ENCODE data around the gene NAALADL2.
A peak's percentile ranks its signal among the peaks of the same experiment; 100 is the strongest.
"Not testable (repeated sequence)": the region's sequence is repeated elsewhere in the genome, so short reads cannot be mapped to it uniquely, and the experiment has no call there.

NAALADL2 gene

DNA sequence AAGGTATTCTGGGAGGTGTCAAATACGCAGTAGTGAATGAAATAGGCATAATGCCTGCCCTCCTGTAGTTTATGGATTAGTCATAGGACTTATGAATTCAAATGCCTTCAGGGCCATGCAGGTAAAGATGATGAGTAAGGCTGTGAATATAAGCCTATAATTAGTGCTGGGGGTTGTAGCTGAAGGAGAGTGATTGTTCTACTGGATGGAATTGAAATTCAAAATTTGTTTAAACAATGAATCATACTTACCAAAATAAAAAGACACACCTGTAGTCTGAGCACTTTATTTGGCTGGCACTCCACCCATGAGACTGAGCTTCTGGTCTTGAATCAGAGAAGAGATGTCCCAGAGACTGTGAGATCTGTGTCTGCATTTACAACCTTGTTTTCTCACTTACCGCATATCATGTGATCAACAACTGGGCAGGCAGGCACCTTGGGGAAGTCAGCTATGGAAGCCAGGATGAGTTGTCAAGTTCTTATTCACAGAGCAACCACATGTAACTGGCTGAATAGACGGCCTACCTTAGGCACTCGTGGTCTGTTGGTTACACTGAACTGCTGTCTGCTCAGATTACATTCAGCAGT is 291.8 kb downstream of the NAALADL2 start:
- DNase-seq: peak; percentile 80

DNA sequence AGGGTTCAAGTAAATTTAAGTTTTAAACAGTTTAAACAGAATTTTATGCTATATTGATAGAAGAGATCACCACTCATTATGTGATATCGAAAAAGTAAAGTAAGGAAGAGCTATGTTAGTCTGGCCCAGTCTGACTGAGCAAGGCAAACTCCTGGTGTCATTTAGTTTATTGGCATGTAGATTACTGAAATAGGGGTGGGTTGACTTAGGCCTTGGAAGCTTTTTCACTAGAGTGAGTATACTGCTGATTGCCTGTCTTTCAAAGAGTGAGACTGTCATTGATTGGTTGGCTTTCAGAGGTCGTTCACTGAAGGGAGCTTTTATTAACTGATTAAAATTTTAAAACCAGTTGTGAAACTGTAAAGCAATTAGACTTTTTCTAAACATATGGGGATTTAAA is 294.5 kb downstream of the NAALADL2 start:
- no peak for DNase-seq

DNA sequence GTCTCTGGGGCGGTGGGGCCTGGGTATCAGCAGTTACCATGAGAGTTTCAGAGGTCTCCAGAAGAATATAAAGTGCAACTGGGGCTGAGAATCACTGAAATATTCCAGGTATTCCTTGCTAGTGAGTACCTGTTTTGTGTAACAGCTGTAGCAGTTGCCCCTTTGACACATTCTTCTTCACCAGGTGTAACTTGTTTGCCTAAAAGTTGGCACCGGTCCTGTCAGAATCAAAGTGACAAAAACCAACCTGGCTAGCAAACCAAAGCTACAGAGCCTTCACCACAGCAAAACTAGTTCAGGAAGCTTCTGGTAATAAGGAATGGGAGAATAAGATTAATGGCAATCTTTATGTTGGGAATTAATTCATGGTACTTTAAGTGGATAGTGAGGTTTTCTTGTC is 296.0 kb downstream of the NAALADL2 start:
- no peak for DNase-seq

DNA sequence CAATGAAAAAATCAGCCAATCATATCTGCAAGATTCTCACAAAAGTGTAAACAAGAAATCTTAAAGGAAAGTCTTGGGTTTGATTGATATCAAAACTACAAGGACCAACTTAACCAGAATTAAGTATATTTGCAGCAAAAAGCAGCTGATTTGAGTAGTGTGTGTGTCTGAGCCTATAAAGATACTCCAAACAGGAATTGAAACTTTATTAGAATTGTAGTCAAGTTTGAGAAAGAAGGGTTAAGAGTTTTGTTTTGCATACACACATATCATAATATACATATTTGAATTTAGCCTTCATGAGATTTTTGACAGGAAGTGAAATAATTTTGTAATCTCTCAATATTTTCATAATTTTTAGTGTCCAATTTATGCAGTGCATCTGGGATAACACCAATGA is 300.1 kb downstream of the NAALADL2 start:
- DNase-seq: no peak

DNA sequence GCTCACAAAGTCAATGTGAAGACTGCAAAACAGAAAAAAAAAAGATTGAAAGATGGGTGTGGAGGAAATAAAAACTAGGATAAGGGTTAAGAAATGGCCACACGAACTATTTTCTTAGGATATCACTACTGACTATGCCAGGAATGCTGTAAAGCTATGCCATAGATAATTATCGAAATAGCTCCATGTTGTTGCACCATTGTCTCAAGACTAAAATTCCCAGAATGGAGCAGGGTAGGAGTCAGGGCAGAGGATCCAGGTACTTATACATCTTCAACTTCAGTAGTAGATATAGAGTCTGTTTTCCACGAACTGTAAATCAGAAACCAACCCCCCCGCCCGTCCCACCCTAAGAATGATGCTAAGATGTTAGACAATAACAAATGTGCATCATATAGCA is 302.2 kb downstream of the NAALADL2 start:
- no peak for DNase-seq

DNA sequence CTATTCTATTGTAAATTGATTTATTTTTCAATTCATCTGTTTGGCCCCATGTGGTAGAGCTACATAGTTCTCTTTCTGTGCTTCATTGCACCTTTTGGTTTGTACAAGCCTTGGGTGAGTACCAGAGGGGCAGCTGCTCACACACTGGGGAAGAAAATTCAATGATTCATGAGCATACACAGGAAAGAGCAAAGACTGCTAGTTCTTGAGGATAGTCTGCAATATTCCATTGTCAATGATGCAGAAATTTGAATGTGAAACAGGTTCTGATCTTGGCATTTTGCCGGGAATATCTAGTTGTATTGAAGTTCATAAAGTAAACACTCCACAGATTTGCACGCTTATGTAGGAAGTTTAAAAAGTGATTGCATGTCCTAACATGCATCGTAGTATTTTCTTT is 304.6 kb downstream of the NAALADL2 start:
- peak; percentile 12 for DNase-seq

DNA sequence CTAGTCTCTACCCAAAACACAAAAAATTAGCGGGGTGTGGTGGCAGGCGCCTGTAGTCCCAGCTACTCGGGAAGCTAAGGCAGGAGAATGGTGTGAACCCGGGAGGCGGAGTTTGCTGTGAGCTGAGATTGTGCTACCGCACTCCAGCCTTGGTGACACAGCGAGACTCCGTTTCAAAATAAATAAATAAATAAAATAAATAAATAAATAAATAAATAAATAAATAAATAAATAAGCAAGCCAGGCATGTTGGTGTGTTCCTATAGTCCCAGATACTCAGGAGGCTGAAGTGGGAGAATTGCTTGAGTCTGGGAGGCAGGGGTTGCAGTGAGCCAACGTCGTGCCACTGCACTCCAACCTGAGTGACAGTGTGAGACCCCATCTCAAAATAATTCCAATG is 314.0 kb downstream of the NAALADL2 start:
- DNase-seq: not testable (repeated sequence)

DNA sequence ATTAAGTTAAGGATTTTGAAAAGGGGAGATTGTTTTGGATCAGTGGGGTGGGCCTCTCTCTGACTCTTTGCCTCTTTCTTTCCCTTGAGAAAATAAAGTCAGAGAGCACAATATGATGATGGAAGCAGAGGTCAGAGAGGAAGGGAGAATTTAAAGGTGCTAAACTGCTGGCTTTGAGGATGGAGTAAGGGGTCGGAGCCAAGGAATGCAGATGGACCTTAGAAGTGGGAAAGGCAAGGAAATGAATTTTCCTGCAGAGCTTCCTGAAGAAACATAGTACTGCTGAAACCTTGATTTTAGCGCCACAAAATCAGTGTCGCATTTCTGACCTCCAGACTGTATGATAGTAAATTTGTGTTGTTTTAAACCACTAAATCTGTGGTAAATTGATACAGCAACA is 317.4 kb downstream of the NAALADL2 start:
- DNase-seq: no peak

DNA sequence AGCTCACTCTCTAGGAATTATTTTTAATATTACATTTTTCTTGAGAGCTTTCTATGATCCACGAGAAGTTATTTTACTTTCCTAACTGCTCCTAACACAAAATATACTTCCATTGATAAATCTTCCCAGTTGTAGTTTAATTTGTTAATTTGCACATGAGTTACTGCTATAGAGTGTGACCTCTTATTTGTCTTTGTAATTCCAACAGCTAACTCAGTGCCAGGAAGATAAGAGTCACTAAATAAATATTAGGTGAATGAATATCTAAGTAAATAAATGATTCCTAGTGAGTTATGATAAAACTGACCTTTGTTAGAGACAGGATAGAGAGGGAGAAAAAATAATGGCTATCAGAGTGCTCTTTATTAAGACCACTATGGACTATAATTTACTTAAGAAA is 319.9 kb downstream of the NAALADL2 start:
- no peak for DNase-seq

DNA sequence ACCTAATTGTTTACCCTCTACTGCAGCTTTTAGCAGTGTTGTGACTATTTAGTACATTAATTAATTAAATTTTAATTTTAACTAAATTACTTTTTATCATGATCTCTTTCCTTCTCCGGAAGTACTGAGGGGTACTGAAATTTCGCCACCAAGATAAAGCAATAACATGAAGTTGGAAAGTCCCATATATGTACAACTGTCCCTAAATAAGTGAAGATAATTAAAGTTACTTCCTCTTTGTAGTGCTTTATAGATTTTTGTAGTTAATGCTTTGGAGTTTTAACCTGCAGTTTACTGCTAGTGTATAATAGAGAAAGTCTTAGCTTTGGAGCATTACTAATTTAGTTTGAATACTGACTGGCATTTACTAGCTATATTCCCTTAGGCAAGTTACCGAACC is 325.3 kb downstream of the NAALADL2 start:
- no peak for DNase-seq

DNA sequence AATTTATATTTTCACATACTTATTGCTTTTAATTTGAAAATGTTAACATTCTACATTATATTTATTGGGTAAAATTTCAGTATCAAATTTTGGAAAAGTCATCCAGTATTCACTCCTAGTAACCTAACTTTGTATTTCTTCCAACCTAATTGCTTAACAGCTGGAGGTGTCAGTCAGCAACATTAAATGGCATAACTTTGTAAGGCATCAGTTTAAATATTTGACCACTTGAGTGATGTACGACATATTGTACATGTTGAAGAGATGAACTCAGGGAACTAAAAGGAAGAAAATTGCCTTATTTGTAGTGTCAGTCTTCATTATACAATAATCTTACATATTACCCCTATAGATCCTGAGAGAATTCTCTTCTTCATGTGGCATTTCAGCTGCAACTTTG is 326.8 kb downstream of the NAALADL2 start:
- DNase-seq: no peak

DNA sequence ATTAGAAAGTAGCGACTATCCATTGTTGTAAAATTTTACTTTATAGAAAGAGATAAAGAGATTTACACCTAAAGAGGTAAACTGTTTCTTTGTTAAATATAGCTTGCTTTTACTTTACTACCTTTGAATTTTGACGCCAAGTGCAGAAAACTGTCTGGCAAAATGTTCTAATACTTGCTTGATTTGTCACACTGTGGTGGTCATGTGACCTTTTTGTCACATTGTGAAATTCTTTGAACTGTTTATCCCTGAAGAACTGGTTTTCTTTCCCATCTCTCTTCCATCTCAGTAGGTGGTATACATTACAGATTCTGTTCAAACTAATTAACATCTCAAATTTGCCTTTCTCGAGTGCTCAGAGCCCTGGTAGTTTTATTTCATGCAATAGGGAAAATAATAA is 327.4 kb downstream of the NAALADL2 start:
- DNase-seq: no peak

DNA sequence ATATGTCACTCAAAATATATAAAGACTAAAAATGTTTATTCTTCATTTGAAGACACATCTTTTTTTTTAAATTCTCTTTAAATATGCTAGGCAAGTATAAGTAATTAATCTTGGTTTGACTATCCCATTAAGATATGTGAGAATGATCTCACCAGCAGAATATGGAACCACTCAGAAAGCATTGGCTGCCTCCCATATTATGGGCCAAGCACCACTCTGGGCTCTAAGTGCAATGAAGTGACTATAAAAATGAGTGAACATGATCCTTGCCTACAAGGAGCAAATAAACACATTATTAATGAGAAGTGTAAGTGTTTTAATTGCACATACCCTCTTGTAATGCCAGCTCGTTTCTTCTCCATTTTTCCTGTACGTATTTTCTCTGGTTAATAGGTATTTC is 328.5 kb downstream of the NAALADL2 start:
- DNase-seq: no peak

DNA sequence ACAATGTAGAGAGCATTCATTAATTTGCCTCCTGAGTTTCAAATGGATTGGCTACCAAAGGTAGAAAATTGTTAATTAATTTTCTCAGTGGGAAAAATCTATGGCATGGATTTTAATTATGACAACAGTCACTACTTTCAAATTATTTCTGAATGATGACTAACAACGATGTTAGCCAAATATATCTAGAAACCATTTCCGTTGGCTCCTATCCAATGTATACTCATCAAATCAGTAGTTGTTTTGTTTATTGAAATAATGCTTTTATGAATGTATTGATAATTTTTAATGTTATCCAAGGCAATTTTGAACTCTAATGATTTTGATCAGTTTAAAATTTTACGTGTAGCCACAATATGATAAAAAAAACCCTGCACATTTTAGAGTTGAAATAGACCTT is 333.4 kb downstream of the NAALADL2 start:
- DNase-seq: no peak

DNA sequence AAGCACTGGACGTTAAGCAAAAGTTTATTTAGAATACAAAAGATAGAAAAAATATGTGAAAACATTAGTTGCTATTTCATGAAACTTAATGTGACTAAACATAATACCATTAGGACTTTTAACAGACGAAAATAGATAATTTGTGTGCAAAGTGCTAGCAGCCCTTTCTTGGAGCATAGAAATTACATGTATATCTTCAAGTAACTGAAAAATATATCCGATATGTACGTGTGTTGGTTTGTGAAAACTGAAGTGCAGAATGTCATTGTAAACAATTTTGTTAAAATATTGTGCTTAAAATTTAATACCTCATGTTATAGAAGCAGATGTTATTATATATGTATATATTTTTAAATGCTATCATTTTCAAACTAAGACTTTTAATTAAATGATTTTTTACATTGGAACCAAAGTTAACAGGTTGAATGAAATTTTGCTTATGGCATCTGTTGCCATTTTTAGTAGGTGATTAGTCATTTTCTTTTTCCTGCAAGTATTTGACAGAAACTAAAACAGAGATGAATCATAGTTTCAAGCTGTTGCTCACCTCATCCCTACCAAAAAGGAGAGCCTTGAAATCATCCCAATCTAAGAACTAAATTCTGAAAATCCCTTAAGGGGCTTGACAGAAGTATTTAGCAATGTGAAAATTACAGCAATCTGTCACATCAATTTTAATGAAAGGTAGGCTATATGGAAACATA is 334.8 kb downstream of the NAALADL2 start:
- no peak for DNase-seq

DNA sequence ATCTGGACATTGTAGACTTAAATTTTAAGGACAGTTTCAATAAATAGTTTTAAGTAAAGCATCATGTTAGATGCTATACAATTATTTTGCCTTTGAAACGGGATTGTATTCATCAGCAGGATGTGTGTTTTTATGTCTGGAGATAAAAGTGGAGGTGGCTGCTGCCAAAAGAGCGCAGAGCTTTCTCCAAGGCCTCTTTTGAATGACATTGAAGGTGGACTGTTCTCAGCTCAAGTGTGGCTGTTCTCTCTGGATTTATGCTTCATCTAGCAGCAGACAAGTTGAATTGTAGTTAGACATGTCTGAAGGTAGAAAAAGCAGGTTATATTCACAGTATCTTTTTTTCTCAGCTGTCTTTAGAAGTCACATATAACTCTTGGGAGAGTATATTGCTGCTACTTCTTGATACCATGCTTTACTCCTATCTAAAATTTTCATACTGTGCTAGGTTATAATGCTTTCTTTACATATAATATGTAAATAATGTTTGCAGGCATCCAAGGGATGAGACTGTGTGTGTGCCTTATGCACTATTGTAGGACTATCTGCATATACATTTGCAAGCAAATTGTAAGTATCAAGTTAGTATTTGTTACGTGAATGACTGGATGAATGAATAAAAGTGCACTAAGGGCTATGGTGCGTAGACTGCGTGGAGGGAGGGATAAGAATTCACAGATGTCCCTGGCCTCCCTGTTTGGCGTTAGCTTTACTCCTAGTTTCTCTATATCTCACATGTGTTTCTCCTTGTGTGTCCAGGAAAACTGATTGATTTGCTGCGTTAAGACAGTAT is 340.1 kb downstream of the NAALADL2 start:
- no peak for DNase-seq

DNA sequence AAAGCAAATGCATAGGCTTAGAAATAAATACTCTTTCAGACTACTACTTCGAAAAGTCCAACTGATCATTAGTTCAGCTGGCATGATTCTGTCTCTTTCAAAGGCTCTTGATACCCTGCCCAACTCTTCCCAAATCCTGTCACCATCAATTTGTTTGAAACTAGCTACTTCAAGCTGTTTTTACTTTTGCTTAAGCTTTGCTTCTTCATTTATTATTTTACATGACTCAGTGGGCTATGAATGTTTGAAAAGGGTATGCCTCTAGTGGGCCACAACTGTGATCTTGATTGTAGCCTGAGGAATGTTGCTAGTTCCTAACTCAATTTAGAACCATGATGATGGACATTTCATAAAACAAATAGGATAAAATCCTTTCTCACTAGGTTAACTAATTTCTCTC is 340.8 kb downstream of the NAALADL2 start:
- no peak for DNase-seq

DNA sequence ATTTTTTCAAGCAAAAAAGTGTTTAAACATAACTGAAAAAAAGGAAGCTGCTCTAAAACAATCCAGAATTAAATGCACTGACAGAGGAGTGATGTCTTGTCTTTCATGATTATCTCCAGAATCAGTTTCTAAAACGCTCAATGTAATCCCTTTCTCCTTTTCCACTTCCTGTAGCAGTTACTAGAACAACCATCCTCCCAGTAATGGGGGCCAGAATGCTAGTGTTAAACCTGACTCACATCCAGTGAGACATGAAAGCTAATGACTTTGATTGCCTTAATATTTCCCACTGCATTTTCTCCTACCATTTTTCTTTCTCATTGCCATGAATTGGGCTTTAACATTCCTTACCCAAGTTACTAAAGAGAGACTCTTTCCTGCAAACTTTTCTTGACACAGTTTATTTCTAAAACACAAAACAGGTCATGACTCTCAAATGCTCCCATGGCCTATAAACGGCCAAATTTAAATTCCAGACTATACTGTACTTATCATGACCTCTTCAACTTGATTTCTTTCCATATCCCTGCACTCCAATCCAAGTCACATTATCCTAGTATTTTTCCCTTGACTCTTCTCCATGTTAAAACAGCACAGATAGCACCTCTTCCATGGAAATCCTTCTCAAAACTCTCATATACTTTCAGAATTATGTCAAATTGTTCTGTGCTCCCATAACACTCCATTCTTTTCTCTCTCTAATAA is 341.4 kb downstream of the NAALADL2 start:
- DNase-seq: no peak

DNA sequence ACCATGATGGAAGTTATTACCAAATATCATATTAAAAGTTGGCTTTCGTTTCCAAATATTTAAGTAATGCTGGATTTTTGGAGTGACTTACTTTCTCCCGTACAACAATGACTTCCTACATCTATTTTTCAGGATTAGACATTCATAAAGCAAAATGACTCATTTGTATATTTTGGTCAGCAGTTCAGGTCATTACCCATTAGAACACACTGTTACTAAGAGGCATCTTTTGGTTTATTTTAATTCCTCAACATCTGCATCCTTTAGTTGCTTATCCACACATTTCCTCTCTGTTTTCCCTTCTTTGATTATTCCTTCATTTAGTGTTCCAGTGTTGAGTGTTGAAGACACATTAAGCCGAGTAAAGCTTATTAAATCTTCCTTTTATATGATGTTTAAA is 348.2 kb downstream of the NAALADL2 start:
- DNase-seq: no peak

DNA sequence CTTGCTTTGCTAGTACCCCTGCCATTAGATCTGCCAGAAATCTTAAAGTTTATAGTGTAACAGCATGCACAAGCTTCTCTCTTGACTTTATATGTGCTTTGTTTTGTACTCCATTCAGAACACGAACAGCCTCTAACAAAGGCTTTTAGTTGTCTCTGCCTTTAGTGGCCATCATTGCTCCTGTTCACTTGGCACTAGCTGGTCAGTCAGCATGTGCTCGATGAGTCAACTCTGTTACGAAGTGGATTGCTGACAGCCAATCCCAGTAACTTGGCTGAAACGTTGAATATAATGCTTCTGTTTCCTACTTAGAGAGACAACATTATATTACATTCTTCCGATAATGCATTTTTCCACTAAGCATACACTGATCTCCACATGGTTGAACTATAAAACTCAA is 349.2 kb downstream of the NAALADL2 start:
- no peak for DNase-seq

DNA sequence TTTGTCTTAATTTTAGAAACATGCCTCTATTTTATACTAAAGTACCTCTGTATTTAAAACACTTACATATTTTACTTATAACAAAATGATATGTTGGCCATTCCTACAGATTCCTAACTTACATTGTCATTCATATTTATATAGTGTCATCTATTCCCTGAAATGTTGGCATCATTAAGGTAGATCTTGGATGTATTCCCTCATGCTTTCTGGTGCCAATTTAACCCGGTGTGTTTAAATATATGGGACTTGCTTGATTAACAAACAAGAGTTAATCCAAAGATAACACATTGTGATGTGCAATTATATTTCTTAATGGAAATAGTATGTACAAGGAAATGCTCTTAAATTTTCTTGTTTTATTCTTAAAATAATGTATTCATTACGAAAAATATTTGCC is 352.3 kb downstream of the NAALADL2 start:
- DNase-seq: no peak

DNA sequence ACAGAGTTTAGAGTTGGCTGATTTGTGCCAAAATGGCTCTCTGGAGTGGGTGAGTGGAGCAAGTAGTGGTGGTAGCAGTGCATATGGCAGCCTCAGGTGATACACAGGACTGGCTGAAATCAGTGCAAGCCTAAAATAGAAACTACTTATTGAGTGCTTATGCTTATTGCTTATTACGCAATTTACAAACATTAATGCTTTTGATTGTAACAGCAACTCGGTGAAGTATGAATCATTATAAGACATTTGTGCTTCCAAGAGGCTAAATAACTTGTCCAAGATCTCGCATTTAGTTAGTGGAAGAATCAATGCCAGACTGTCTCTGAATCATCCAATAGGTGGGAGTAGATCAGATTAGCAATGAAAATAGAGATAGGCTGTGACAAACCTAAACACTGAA is 353.8 kb downstream of the NAALADL2 start:
- no peak for DNase-seq

DNA sequence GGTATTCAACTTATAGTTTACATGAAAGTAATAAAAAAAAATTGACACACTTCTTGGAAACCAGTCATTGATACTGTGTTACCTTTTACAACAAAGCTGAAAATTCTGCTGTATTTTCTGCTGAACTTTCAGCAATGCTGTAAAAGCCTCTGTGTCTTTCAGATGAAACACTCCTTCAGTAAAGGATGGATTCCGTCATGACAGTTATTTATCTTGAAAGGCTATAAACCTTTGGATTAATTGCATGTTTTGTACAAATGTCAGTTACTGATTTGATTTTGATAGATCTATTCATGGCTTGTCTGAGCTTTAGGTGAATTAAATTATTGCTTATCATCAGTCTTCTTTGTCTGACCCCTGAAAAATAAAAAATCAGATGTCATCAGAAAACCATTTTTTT is 355.1 kb downstream of the NAALADL2 start:
- no peak for DNase-seq

DNA sequence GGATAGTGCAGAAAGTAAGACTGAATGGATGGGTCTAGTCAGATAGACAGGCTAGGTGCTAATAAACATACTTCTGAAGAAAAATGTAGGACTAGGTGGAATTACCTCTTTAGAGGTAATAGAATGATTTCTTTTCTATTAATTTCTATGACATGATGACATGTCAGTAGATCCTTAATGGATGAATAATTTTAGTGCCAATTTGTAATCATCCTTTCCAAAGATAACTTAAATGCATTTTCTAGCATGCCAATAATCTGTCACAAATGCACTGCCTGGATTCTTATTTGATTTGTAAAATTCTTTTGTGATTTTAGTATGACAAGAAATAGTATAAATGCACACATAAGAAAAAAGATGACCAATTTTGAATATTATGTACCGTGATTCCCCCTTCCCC is 356.7 kb downstream of the NAALADL2 start:
- no peak for DNase-seq

All from NCI-H1048 (cell line).